Activated CD4-positive, alpha-beta T cell treated with anti-CD3 and anti-CD28 coated beads, Interleukin-2, amount 10 ng/mL, durations not matched to agents 24 days and 14 days (primary cell): Measurements from ENCODE around the gene SNRNP40. TPM values are rescaled to one million over a fixed set of nuclear protein-coding genes. Genes with fewer than 3 reads are reported as not detected.
"Not testable (repeated sequence)": the region's sequence is repeated elsewhere in the genome, so short reads cannot be mapped to it uniquely, and the experiment has no call there.

Source experiments
- DNase-seq: peaks from one replicate; pipeline ENCODE4 v3.0.0; 2022
- H3K27ac Mint-ChIP-seq: one replicate; pipeline ENCODE4 v1.8.0; 2022; ENCODE audit warnings: mild to moderate bottlenecking, mixed read lengths
- H3K27me3 Mint-ChIP-seq: one replicate; pipeline ENCODE4 v1.8.0; 2022; ENCODE audit warnings: mixed read lengths
- H3K36me3 Mint-ChIP-seq: one replicate; pipeline ENCODE4 v1.8.0; 2022; ENCODE audit warnings: low read depth, mild to moderate bottlenecking, mixed read lengths
- H3K4me1 Mint-ChIP-seq: one replicate; pipeline ENCODE4 v1.8.0; 2021; ENCODE audit warnings: mixed read lengths
- H3K4me3 Mint-ChIP-seq: one replicate; pipeline ENCODE4 v1.8.0; 2022; ENCODE audit warnings: mild to moderate bottlenecking, moderate library complexity, mixed read lengths
- H3K9me3 Mint-ChIP-seq: one replicate; pipeline ENCODE4 v1.8.0; 2021; ENCODE audit warnings: mixed read lengths
- intact Hi-C: fragments of 100-400 bp; cut with micrococcal nuclease; formaldehyde crosslinking; loops from one replicate; pipeline ENCODE4 v1.15.1; 2023
- total RNA-seq: library from RNA; stranded (reverse); gene quantifications from 2 replicates; pipeline ENCODE4 v1.2.3, GENCODE V29; 2022

Gene SNRNP40
- total RNA-seq, 1 donor from 2014 or later: 132 TPM

DNA sequence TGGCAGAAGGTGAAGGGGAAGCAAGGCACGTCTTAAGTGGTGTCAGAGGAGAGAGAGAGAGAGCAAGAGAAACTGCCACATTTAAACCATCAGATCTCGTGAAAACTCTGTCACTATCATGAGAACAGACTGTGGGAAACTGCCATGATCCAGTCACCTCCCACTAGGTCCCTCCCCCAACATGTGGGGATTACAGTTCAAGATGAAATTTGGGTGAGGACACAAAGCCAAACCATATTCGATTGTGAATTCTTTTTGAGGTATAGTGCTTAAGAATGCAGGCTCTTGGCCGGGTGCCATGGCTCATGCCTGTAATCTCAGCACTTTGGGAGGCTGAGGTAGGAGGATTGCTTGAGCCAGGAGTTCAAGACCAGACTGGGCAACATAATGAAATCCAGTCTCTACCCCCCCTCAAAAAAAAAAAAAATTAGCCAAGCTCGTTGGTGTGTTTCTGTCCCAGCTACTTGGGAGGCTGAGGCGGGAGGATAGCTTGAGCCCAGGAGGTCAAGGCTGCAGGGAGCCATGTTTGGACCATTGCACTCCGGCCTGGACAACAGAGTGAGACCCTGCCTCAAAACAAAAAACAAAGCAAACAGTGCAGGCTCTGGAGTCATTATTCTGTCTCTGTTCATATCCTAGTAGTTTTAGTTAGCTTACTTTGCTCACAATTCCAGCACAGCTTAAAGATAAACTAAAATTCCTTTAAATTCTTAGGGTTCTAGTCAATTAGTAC lies 6.3 kb upstream of the SNRNP40 start:
- H3K27ac Mint-ChIP-seq: no peak overlapping the region
- peaks cover 7% of the 10 kb centered on the region for H3K36me3 Mint-ChIP-seq
- H3K4me3 Mint-ChIP-seq: no peak overlapping the region
- intact Hi-C loops: no loop called here
- no peak for DNase-seq
- H3K4me1 Mint-ChIP-seq: peaks cover 15% of the 10 kb centered on the region
- H3K27me3 Mint-ChIP-seq: no peaks in the 10 kb centered on the region
- no peaks in the 10 kb centered on the region for H3K9me3 Mint-ChIP-seq

- H3K27ac Mint-ChIP-seq: no peak overlapping the region
- H3K9me3 Mint-ChIP-seq: no peaks in the 10 kb centered on the region
- no peak overlapping the region for H3K4me3 Mint-ChIP-seq
- no peak for DNase-seq
- H3K27me3 Mint-ChIP-seq: no peaks in the 10 kb centered on the region
- H3K4me1 Mint-ChIP-seq: peaks cover 18% of the 10 kb centered on the region
- peaks cover 6% of the 10 kb centered on the region for H3K36me3 Mint-ChIP-seq
- intact Hi-C loops: no loop called here
These were observed 3.6 kb upstream of the SNRNP40 start for GRCh38 chr1:31300193-31300592.

DNA sequence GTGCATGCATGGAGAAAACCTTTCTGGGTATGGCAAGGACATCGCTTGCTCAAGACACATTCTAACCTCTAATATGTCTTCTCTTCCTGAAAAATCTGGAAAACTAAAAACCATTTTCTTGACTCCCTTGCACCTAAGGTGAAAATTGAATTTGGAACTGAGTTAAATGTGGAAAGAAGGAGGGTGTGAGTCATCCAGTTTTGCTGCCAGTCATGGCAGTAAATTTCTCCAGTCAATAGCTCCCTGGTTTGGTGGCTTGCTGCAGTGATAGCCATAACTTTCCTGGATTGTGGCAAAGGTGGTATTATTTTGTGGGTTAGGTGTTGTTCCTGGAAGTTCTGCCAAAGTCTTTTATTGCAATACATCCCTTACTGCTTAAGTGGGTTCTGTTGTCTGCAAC lies 2.8 kb upstream of the SNRNP40 start:
- Mint-ChIP-seq H3K4me3 (no peak overlapping the region), H3K27me3 (no peaks in the 10 kb centered on the region), H3K27ac (no peak overlapping the region), H3K36me3 (peaks cover 11% of the 10 kb centered on the region), H3K4me1 (peaks cover 23% of the 10 kb centered on the region), H3K9me3 (no peaks in the 10 kb centered on the region)
- intact Hi-C loops: loop anchor here (10.0 kb wide), 1 partner anchor 235 kb away; the partner anchor contains the start of gene PUM1
- DNase-seq: no peak

DNA sequence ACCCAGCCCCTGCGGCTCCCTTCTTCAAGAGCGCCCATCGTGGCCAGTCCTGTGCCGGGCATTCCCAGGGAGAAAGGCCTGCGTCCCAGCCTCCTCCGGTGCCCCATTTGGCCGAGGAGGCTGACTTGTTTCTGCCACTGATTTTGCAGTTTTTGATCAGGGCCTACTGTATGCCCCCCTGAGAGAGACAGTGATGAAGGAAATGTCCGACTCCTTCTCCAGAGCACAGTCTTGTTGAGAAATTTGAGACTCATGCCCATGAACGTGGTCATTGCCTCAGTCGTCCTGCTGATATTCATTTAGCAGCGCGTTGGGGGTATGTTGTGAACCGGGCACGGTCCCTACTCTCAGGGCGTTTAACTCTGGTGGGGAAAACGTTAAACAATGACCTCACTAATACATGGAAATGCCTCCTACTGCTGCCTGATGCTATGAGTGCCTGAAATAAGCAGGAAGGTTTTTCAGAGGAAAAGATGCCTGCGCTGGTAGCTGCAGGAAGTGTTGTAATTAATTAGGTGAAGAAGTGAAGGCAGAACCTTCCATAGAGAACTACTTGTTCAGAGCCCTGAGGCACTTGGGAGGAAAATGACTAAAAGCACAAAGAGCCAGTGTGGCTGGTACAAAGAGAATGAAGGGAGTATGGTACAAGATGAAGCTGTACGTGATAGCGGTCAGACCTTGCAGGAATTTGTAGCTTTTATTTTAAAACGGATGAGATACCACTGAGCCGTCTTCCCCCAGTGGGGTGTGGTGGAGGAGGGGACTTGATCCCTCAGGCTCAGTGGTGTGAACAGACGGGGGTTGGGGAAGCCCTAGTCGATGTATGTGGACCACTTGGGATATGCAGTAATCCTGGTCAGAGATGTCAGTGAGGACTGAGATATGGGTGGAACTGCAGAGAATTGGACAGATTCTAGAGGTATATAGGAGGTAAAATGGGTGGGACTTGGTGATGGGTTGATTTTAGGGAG lies 974 bp upstream of the SNRNP40 start:
- Mint-ChIP-seq H3K4me1 (peaks cover 26% of the 10 kb centered on the region), H3K9me3 (no peaks in the 10 kb centered on the region), H3K4me3 (no peak overlapping the region), H3K27ac (no peak overlapping the region), H3K36me3 (peaks cover 22% of the 10 kb centered on the region), H3K27me3 (no peaks in the 10 kb centered on the region)
- DNase-seq: peak; percentile 69
- intact Hi-C loops: loop anchor here (10.0 kb wide), 1 partner anchor 233 kb away; the partner anchor contains the start of gene PUM1

- Mint-ChIP-seq H3K9me3 (no peaks in the 10 kb centered on the region), H3K4me1 (peaks cover 26% of the 10 kb centered on the region), H3K4me3 (no peak overlapping the region), H3K36me3 (peaks cover 30% of the 10 kb centered on the region), H3K27me3 (no peaks in the 10 kb centered on the region), H3K27ac (no peak overlapping the region)
- no peak for DNase-seq
- intact Hi-C loops: loop anchor here (1.0 to 10.0 kb wide), 2 partner anchors 231 to 349 kb away; partner anchors contain the start of gene PUM1
These were observed 608 bp downstream of the SNRNP40 start for GRCh38 chr1:31295874-31296485.

- Mint-ChIP-seq H3K9me3 (no peaks in the 10 kb centered on the region), H3K27me3 (no peaks in the 10 kb centered on the region), H3K4me1 (peaks cover 5% of the 10 kb centered on the region), H3K36me3 (peaks cover 56% of the 10 kb centered on the region), H3K27ac (no peak overlapping the region), H3K4me3 (no peak overlapping the region)
- DNase-seq: no peak
- intact Hi-C loops: no loop called here
These were observed 7.6 kb downstream of the SNRNP40 start for GRCh38 chr1:31289021-31289420.

- H3K36me3 Mint-ChIP-seq: peaks cover 56% of the 10 kb centered on the region
- H3K27ac Mint-ChIP-seq, H3K4me1 Mint-ChIP-seq, DNase-seq, H3K27me3 Mint-ChIP-seq, H3K9me3 Mint-ChIP-seq, H3K4me3 Mint-ChIP-seq, intact Hi-C loops: not testable (repeated sequence)
These were observed 8.8 kb downstream of the SNRNP40 start for GRCh38 chr1:31287791-31288190.

GRCh38 chr1:31282426-31282825 lies 14.2 kb downstream of the SNRNP40 start:
- intact Hi-C loops, H3K4me1 Mint-ChIP-seq, H3K27me3 Mint-ChIP-seq, H3K4me3 Mint-ChIP-seq, H3K9me3 Mint-ChIP-seq, DNase-seq, H3K27ac Mint-ChIP-seq: not testable (repeated sequence)
- H3K36me3 Mint-ChIP-seq: peaks cover 57% of the 10 kb centered on the region

GRCh38 chr1:31273619-31274018 lies 23.0 kb downstream of the SNRNP40 start:
- Mint-ChIP-seq H3K4me1 (peaks cover 7% of the 10 kb centered on the region), H3K9me3 (no peaks in the 10 kb centered on the region), H3K36me3 (peaks cover 55% of the 10 kb centered on the region), H3K4me3 (no peak overlapping the region), H3K27ac (peak overlapping the region; percentile 37), H3K27me3 (no peaks in the 10 kb centered on the region)
- intact Hi-C loops: no loop called here
- DNase-seq: no peak

DNA sequence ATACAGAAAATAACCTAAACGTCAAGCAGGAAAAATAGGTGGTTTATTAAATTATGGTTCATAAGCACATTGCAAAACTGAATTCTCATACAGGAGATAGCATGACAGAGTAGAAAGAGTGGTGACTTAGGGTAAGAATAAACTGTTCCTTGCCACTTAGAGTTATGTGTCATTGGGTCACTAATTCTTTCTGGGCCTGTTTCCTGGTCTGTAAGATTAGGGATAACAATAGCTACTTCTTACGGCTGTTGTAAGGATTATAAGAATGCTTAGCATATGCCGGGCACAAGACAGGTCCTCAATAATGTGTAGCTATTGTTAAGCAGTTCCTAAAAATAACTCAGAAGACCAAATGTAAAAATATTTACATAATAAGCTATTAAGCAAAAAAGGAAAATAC lies 24.2 kb downstream of the SNRNP40 start:
- Mint-ChIP-seq H3K36me3 (peaks cover 55% of the 10 kb centered on the region), H3K27ac (no peak overlapping the region), H3K4me3 (no peak overlapping the region), H3K4me1 (peaks cover 7% of the 10 kb centered on the region), H3K9me3 (no peaks in the 10 kb centered on the region), H3K27me3 (no peaks in the 10 kb centered on the region)
- no peak for DNase-seq
- intact Hi-C loops: no loop called here

GRCh38 chr1:31266547-31266946 lies 30.0 kb downstream of the SNRNP40 start:
- H3K27me3 Mint-ChIP-seq: no peaks in the 10 kb centered on the region
- H3K9me3 Mint-ChIP-seq: no peaks in the 10 kb centered on the region
- H3K4me3 Mint-ChIP-seq: no peak overlapping the region
- no peak for DNase-seq
- peaks cover 57% of the 10 kb centered on the region for H3K36me3 Mint-ChIP-seq
- H3K27ac Mint-ChIP-seq: no peak overlapping the region
- H3K4me1 Mint-ChIP-seq: no peaks in the 10 kb centered on the region
- intact Hi-C loops: no loop called here

- DNase-seq: no peak
- no peak overlapping the region for H3K4me3 Mint-ChIP-seq
- H3K4me1 Mint-ChIP-seq: no peaks in the 10 kb centered on the region
- H3K36me3 Mint-ChIP-seq: peaks cover 56% of the 10 kb centered on the region
- intact Hi-C loops: no loop called here
- H3K27me3 Mint-ChIP-seq: no peaks in the 10 kb centered on the region
- no peaks in the 10 kb centered on the region for H3K9me3 Mint-ChIP-seq
- no peak overlapping the region for H3K27ac Mint-ChIP-seq
These were observed 31.7 kb downstream of the SNRNP40 start for GRCh38 chr1:31264790-31265386.

- H3K4me3 Mint-ChIP-seq: no peak overlapping the region
- no peak for DNase-seq
- H3K4me1 Mint-ChIP-seq: no peaks in the 10 kb centered on the region
- H3K9me3 Mint-ChIP-seq: no peaks in the 10 kb centered on the region
- peaks cover 57% of the 10 kb centered on the region for H3K36me3 Mint-ChIP-seq
- no peak overlapping the region for H3K27ac Mint-ChIP-seq
- H3K27me3 Mint-ChIP-seq: no peaks in the 10 kb centered on the region
- intact Hi-C loops: no loop called here
These were observed 33.2 kb downstream of the SNRNP40 start for GRCh38 chr1:31263408-31263807.
